ENCODE data around the gene PARD3. TPM values are rescaled to one million over a fixed set of nuclear protein-coding genes. Genes with fewer than 3 reads are reported as not detected.

PARD3 gene
- polyA plus RNA-seq, 3 donors: 0.51 TPM; not detected in 2

DNA sequence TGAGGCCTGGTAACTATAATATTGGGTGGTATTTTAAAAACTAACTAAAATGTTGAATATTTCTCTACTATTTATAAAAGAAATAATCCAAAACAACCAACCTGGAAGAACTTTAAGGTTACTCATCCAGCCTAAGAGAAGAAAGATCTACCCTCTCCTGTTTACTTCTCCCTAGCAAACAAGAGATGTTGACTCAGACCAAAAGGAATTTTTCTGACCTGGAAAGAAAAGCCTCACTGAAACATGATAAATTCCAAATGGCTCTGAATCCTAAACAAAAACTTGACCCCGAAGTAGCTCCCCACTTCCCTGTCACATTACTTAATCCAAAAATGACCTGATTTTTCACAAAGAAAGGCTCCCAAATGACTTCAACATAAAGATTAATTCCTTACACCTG lies 101.2 kb downstream of the PARD3 start:
- Histone ChIP-seq H3K4me2 (replicated peaks; ENCODE audit: extremely low read depth, low read length, poor library complexity, severe bottlenecking) (no peak overlapping the region), H3K4me3 (replicated peaks in 1 of 3; ENCODE audit: low read depth in 2 of 3, low read length in 3 of 3) (no peak overlapping the region), H3K27ac (ENCODE audit: low read depth in 1 of 2, low read length in 2 of 2) (no peak overlapping the region), H3K4me1 (ENCODE audit: control insufficient read depth in 1 of 2, insufficient read depth in 2 of 2, low read length in 2 of 2) (no peaks in the 10 kb centered on the region), H2AFZ (ENCODE audit: insufficient read depth, low read depth, low read length, poor library complexity, severe bottlenecking) (no peak overlapping the region), H3K36me3 (replicated peaks in 1 of 2; ENCODE audit: control insufficient read depth in 1 of 2, insufficient read depth in 2 of 2, low read length in 2 of 2) (no peaks in the 10 kb centered on the region), H4K20me1 (ENCODE audit: insufficient read depth, low read length) (no peaks in the 10 kb centered on the region), H3K9ac (ENCODE audit: insufficient read depth, low read length, poor library complexity, severe bottlenecking) (no peak overlapping the region), H3K79me2 (ENCODE audit: insufficient read depth, low read length) (no peaks in the 10 kb centered on the region), H3K9me3 (replicated peaks in 1 of 2; ENCODE audit: control insufficient read depth in 1 of 2, insufficient read depth in 1 of 2, low read length in 2 of 2) (no peaks in the 10 kb centered on the region), H3K27me3 (ENCODE audit: control insufficient read depth in 2 of 2, insufficient read depth in 2 of 2, low read length in 2 of 2) (peaks cover 16 to 46% of the 10 kb centered on the region in 2 donors)
- TF ChIP-seq, protein P1, sequence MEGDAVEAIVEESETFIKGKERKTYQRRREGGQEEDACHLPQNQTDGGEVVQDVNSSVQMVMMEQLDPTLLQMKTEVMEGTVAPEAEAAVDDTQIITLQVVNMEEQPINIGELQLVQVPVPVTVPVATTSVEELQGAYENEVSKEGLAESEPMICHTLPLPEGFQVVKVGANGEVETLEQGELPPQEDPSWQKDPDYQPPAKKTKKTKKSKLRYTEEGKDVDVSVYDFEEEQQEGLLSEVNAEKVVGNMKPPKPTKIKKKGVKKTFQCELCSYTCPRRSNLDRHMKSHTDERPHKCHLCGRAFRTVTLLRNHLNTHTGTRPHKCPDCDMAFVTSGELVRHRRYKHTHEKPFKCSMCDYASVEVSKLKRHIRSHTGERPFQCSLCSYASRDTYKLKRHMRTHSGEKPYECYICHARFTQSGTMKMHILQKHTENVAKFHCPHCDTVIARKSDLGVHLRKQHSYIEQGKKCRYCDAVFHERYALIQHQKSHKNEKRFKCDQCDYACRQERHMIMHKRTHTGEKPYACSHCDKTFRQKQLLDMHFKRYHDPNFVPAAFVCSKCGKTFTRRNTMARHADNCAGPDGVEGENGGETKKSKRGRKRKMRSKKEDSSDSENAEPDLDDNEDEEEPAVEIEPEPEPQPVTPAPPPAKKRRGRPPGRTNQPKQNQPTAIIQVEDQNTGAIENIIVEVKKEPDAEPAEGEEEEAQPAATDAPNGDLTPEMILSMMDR (IDR thresholded peaks at IDR 0.05): no peak
- H3K27ac Mint-ChIP-seq: no peak overlapping the region
- intact Hi-C loops (cut with micrococcal nuclease): no loop called here
- H3K36me3 Mint-ChIP-seq: no peaks in the 10 kb centered on the region
- peaks cover 0 to 5% (median 0%) of the 10 kb centered on the region in 7 donors for H3K9me3 Mint-ChIP-seq
- peak overlapping the region in 1 of 2 donors; percentile 40 for H3K4me3 Mint-ChIP-seq
- DNase-seq: no peak
- peaks cover 32 to 76% (median 59%) of the 10 kb centered on the region in 3 donors for H3K27me3 Mint-ChIP-seq (ENCODE audit: low read depth in 3 of 3)
- peaks cover 1% of the 10 kb centered on the region for H3K4me1 Mint-ChIP-seq
- WGBS (ENCODE audit: insufficient coverage): 82% methylated on average over 1 of the region's 1 CpG

DNA sequence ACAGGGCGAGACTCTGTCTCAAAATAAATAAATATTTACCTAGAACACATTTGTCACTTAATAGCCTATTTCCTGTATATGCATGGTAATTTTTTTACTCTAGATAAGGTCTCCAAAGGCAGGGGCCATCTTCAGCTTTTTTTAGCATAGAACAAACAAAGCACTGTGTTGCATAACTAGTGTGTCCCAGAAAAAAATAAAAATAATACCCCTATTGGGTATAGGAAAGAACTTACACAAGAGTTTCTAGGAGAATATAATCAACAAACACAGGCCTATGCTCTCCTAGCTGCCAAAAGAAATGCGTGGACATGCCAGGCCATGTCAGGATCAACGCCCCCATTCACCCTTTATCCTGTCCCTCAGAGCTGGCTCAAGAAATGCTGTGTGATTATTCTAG lies 103.6 kb downstream of the PARD3 start:
- no peaks in the 10 kb centered on the region for H3K36me3 Mint-ChIP-seq
- TF ChIP-seq, protein P1 (IDR thresholded peaks at IDR 0.05): no peak
- H3K27ac Mint-ChIP-seq: no peak overlapping the region
- H3K4me3 Mint-ChIP-seq: no peak overlapping the region
- Histone ChIP-seq H3K27me3 (ENCODE audit: control insufficient read depth in 2 of 2, insufficient read depth in 2 of 2, low read length in 2 of 2) (peaks cover 16 to 36% of the 10 kb centered on the region in 2 donors), H3K79me2 (ENCODE audit: insufficient read depth, low read length) (no peaks in the 10 kb centered on the region), H3K9me3 (replicated peaks in 1 of 2; ENCODE audit: control insufficient read depth in 1 of 2, insufficient read depth in 1 of 2, low read length in 2 of 2) (no peaks in the 10 kb centered on the region), H3K27ac (ENCODE audit: low read depth in 1 of 2, low read length in 2 of 2) (no peak overlapping the region), H3K9ac (ENCODE audit: insufficient read depth, low read length, poor library complexity, severe bottlenecking) (no peak overlapping the region), H3K36me3 (replicated peaks in 1 of 2; ENCODE audit: control insufficient read depth in 1 of 2, insufficient read depth in 2 of 2, low read length in 2 of 2) (no peaks in the 10 kb centered on the region), H3K4me3 (replicated peaks in 1 of 3; ENCODE audit: low read depth in 2 of 3, low read length in 3 of 3) (no peak overlapping the region), H2AFZ (ENCODE audit: insufficient read depth, low read depth, low read length, poor library complexity, severe bottlenecking) (no peak overlapping the region), H3K4me1 (ENCODE audit: control insufficient read depth in 1 of 2, insufficient read depth in 2 of 2, low read length in 2 of 2) (no peaks in the 10 kb centered on the region), H4K20me1 (ENCODE audit: insufficient read depth, low read length) (no peaks in the 10 kb centered on the region), H3K4me2 (replicated peaks; ENCODE audit: extremely low read depth, low read length, poor library complexity, severe bottlenecking) (no peak overlapping the region)
- peaks cover 0 to 3% (median 0%) of the 10 kb centered on the region in 7 donors for H3K9me3 Mint-ChIP-seq
- no CpG with 5 or more reads among the region's 3 CpGs for WGBS (ENCODE audit: insufficient coverage)
- no peak for DNase-seq
- intact Hi-C loops (cut with micrococcal nuclease): no loop called here
- no peaks in the 10 kb centered on the region for H3K4me1 Mint-ChIP-seq
- H3K27me3 Mint-ChIP-seq (ENCODE audit: low read depth in 3 of 3): peaks cover 38 to 74% (median 56%) of the 10 kb centered on the region in 3 donors

Measured in CD14-positive monocyte (primary cell).